IPS-18a (cell line): Measurements from ENCODE around the gene WDFY1.
A peak's percentile ranks its signal among the peaks of the same experiment; 100 is the strongest.

Experiments used
- H3K27ac ChIP-seq: one replicate; pipeline ENCODE4 v1.5.1; 2013; ENCODE audit warnings: low read length
- H3K27me3 ChIP-seq: one replicate; pipeline ENCODE4 v1.6.1; 2013; ENCODE audit warnings: mild to moderate bottlenecking, low read length; ENCODE audit not compliant: control insufficient read depth, insufficient read depth
- H3K36me3 ChIP-seq: one replicate; pipeline ENCODE4 v1.6.1; 2013; ENCODE audit warnings: low read depth, low read length; ENCODE audit not compliant: control insufficient read depth
- H3K4me1 ChIP-seq: one replicate; pipeline ENCODE4 v1.6.1; 2013; ENCODE audit warnings: low read depth, low read length; ENCODE audit not compliant: control insufficient read depth
- H3K4me3 ChIP-seq: one replicate; pipeline ENCODE4 v1.5.1; 2013; ENCODE audit warnings: low read length
- H3K9ac ChIP-seq: one replicate; pipeline ENCODE4 v1.6.1; 2013; ENCODE audit warnings: mild to moderate bottlenecking, low read length, moderate library complexity
- H3K9me3 ChIP-seq: one replicate; pipeline ENCODE4 v1.6.1; 2013; ENCODE audit warnings: low read depth, low read length; ENCODE audit not compliant: control insufficient read depth

Gene WDFY1

DNA sequence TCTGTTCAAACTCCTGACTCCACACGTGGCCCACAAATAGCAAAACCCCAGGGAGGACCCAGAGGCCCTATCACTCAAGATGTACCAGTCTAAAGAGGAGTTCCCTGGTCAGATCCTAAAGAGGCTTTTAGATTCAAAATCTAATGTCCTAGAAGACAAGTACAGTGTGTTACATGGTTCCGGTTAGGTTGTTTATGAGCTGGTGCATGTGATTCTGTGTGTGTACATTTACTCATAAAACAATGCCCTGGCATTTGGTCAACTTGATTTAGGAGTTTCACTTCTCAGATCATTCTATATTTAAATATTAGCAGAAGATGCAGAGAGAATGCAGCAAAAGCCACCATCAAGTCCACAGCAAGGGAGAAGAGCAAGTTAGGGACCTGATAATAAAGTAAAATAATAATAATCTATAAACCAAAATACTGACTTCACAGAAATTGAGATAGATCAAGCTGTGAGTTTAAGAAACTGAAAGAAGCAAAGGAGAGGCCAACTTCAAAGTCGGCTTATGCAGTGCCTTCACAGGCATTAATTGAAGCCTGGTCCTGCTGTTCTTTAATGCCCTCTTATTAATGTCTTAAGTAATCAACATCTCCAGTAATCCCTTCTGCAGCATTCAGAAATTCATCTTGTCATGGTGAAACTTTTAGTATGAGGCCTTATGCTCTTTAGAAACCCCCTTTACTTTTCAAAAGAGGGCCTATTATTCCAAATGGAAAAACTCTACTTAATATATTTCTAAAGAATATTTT, 103.5 kb downstream of the WDFY1 start:
- Histone ChIP-seq H3K27me3 (no peaks in the 10 kb centered on the region), H3K27ac (no peak overlapping the region), H3K9me3 (no peaks in the 10 kb centered on the region), H3K4me3 (no peak overlapping the region), H3K9ac (no peak overlapping the region), H3K4me1 (no peaks in the 10 kb centered on the region), H3K36me3 (no peaks in the 10 kb centered on the region)

DNA sequence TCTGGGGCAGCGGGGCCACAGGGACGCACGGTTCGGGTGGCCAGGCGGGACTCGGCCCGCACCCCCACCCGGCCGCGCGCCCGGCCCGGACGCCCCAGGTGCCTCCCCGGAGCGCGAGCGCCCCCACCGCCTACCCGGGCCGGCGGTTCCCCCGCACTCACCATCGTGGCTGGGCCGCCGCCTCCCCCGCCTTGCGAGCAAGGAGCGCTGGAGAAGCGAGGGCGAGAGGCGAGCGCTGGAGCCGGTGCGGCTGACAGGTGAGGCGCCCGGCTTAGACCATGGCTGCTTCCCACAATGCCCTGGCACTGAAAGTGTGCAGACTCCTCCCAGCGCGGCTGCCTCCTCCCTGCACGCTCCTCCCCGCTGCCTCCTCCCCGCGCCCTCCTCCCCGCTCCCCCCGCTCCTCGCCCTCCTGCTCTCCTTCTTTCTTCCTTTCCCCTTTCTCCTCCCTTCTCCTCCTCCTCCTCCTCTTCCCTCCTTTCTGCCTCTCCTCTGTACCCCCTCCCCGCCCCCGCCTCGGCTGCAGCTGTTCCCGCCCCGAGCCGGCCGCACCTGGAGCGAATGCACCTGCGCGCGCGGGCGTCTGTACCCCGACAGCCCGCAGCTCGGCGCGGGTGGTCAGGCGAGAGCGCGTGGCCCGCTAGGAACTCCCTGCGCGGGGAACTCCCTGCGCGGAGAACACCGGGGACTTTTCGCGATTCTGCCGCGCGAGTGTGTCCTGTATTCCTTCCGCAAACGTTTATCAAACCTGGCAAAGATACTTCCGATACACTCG, 107.7 kb downstream of the WDFY1 start, which contains the start of gene AP1S3:
TSS of gene AP1S3 (minus strand) at position 296 of the 775 bp plus-strand sequence. CDS start at position 164, 132 bp downstream.
- H3K4me1 ChIP-seq, result peaks cover 8% of the 10 kb centered on the region
- H3K27ac ChIP-seq, result peak within 1 kb of the TSS; percentile 41
- H3K9ac ChIP-seq, result peak within 1 kb of the TSS; percentile 75
- no peaks in the 10 kb centered on the region for H3K9me3 ChIP-seq
- peak within 1 kb of the TSS; percentile 94 for H3K4me3 ChIP-seq
- no peaks in the 10 kb centered on the region for H3K36me3 ChIP-seq
- H3K27me3 ChIP-seq, result no peaks in the 10 kb centered on the region

DNA sequence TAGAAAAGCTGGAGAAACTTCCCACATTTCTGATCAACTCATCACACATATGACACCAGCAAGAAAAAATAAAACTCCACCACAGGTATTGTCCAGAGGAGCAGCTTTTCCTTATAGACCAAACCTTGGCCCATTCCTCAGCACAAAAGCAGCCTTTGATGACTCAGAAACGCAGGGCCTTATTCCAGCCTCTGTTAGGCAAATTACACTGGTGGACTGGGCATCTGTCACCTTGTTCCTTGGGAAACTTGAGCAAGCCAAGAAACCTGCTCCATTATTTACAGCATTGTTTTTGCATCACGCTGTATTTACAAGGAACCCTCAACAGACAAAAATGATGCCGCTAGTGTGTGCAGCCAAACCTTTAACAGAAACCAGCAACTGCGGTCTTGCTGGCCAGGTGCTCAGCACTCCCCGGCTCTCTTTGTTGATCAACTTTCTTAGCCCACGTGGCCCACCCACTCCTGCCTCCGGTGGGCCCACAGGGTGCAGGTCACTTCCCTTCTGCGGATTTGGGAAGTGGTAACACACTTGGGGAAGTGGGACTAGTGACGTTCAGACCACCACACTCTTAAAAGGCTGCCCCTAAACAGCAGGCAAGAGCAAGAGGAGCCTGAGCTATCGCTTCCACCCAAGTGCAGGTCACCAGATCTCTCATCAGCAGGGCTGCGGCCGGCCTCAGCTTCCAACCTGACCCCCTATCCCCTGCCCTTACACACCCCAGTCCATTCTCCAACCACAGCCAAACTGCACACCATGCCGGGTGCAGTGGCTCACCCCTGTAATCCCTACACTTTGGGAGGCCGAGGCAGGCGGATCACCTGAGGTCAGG, 109.2 kb downstream of the WDFY1 start:
- Histone ChIP-seq H3K4me1 (peaks cover 11% of the 10 kb centered on the region), H3K4me3 (no peak overlapping the region)

DNA sequence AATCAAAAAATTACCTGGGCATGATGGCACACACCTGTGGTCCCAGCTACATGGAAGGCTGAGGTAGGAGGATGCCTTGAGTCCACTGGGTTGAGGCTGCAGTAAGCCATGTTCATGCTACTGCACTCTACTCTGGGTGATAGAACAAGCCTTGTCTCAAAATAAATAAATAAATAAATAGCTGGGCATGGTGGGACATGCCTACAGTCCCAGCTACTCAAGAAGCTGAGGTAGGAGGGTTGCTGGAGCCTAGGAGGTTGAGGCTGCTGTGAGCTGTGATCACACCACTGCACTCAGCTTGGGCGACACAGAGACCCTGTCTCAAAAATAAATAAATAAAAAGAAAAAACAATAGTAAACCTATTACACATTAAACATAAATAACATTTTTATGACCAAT, 110.7 kb downstream of the WDFY1 start:
- Histone ChIP-seq H3K4me1 (peaks cover 11% of the 10 kb centered on the region), H3K27me3 (no peaks in the 10 kb centered on the region), H3K36me3 (no peaks in the 10 kb centered on the region), H3K27ac (no peak overlapping the region), H3K4me3 (no peak overlapping the region), H3K9me3 (no peaks in the 10 kb centered on the region), H3K9ac (no peak overlapping the region)

More for the DNA sequence above, 109.2 kb downstream of the WDFY1 start:
- no peaks in the 10 kb centered on the region for H3K27me3 ChIP-seq
- no peak overlapping the region for H3K27ac ChIP-seq
- no peak overlapping the region for H3K9ac ChIP-seq
- H3K36me3 ChIP-seq, result no peaks in the 10 kb centered on the region
- H3K9me3 ChIP-seq, result no peaks in the 10 kb centered on the region

DNA sequence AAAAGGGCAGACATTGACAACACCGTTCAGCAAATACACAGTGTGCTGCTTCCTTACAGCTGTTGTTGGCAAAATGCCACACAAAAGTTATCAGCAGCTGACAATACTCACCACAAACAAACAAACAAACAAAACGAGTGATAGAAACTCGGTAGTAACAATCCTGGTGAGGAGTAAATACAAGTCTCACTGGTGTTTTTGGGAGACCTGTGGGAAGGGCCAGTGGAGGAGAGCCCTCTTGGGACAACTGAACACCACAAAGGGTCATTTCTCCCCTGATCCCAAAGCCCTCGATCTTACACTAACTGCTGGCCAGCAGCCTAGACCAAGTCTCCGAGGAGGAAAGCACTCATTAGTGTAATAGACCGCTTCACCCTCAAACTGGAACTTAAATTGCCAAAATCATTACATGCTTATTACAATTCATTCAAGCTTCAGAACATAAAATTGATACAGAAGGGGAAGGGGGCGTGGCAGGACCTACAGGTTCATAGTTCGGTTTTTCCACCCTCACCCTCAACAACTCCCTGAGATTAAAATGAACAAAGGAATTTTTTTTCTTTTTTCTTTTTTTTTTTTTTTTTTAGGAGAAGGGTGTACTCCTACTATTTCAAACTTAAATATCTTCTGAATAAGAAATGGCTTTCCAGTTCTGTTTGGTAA, 112.8 kb downstream of the WDFY1 start:
- H3K27me3 ChIP-seq, result no peaks in the 10 kb centered on the region
- no peaks in the 10 kb centered on the region for H3K9me3 ChIP-seq
- H3K4me1 ChIP-seq, result peaks cover 11% of the 10 kb centered on the region
- H3K27ac ChIP-seq, result no peak overlapping the region
- H3K4me3 ChIP-seq, result no peak overlapping the region
- H3K9ac ChIP-seq, result no peak overlapping the region
- H3K36me3 ChIP-seq, result no peaks in the 10 kb centered on the region

DNA sequence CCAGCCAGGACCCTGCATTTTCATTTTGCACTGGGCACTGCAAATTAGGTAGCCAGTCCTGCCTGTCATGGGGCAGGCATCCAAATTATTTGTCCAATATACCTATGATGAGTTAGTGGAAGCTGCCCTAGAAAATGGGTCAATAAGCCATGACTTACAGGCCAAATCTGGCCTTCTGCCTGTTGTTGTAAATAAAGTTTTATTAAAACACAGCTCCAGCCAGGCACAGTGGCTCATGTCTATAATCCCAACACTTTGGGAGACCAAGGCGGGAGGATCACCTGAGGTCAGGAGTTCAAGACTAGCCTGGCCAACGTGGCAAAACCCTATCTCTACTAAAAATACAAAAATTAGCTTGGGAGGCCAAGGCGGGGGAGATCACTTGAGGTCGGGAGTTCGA, 116.0 kb downstream of the WDFY1 start:
- Histone ChIP-seq H3K4me3 (no peak overlapping the region), H3K27me3 (no peaks in the 10 kb centered on the region), H3K9ac (no peak overlapping the region), H3K9me3 (no peaks in the 10 kb centered on the region), H3K27ac (no peak overlapping the region), H3K36me3 (no peaks in the 10 kb centered on the region), H3K4me1 (peaks cover 11% of the 10 kb centered on the region)

DNA sequence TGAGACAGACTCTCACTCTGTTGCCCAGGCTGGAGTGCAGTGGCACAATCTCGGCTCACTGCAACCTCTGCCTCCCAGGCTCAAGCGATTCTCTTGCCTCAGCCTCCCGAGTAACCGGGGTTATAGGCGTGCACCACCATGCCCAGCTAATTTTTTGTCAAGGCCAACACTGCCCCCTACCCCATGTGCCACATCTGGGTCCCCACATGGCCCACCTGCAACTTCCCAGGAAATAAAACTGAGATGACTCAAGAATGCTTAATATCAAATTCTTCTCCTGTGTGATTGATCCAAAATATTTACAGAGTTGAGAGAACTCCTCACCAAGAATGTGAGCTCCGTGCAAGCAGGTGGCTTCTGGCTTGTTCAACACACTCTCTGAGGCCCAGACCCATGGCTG, 116.8 kb downstream of the WDFY1 start:
- Histone ChIP-seq H3K9me3 (no peaks in the 10 kb centered on the region), H3K36me3 (no peaks in the 10 kb centered on the region), H3K4me3 (no peak overlapping the region), H3K27ac (no peak overlapping the region), H3K9ac (no peak overlapping the region), H3K4me1 (peaks cover 9% of the 10 kb centered on the region), H3K27me3 (no peaks in the 10 kb centered on the region)

DNA sequence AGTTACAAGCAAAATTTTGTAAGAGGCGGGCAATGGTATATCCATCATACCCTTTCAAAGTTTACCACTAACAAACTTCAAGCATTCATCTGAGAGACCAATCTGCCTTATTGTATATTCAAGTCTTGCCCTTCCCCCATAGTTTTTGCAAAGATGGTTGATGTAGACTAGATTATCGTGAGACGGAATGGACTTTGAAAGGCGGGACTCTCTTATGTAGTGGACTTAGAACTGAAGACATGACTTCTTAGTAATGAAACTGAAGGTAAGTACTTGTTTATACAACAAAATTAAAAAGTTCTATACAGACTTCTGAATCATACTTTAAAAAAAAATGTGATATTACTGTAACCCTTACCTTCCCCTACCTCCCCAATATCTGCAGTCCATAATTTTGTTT, 118.1 kb downstream of the WDFY1 start:
- H3K27ac ChIP-seq, result no peak overlapping the region
- no peak overlapping the region for H3K9ac ChIP-seq
- H3K36me3 ChIP-seq, result no peaks in the 10 kb centered on the region
- H3K9me3 ChIP-seq, result no peaks in the 10 kb centered on the region
- no peaks in the 10 kb centered on the region for H3K4me1 ChIP-seq
- H3K27me3 ChIP-seq, result no peaks in the 10 kb centered on the region
- H3K4me3 ChIP-seq, result no peak overlapping the region
